HG02678 (cell line): ENCODE data around the gene CST7.
"Not testable (repeated sequence)": the region's sequence is repeated elsewhere in the genome, so short reads cannot be mapped to it uniquely, and the experiment has no call there.

Experiments
- ATAC-seq: cut with Tn5 transposase; IDR thresholded peaks from one replicate; pipeline ENCODE4 v1.9.1; 2021; ENCODE audit warnings: mild to moderate bottlenecking, moderate library complexity; ENCODE audit not compliant: unreplicated experiment

Gene CST7

GRCh38 chr20:24929867-24930723 is 19.0 kb upstream of the CST7 start:
- not testable (repeated sequence) for ATAC-seq

- not testable (repeated sequence) for ATAC-seq
These were observed 18.1 kb upstream of the CST7 start for GRCh38 chr20:24930724-24931688.

- not testable (repeated sequence) for ATAC-seq
These were observed 17.2 kb upstream of the CST7 start for GRCh38 chr20:24931893-24932292.

- ATAC-seq, result no peak
These were observed 15.7 kb upstream of the CST7 start for GRCh38 chr20:24933266-24933908.

- ATAC-seq, result no peak
These were observed 14.9 kb upstream of the CST7 start for GRCh38 chr20:24934101-24934661.

- no peak for ATAC-seq
These were observed 14.4 kb upstream of the CST7 start for GRCh38 chr20:24934716-24935115.

- no peak for ATAC-seq
These were observed 13.9 kb upstream of the CST7 start for GRCh38 chr20:24935140-24935539.

GRCh38 chr20:24935766-24936525 is 13.1 kb upstream of the CST7 start:
- no peak for ATAC-seq

- ATAC-seq, result no peak
These were observed 12.3 kb upstream of the CST7 start for GRCh38 chr20:24936526-24937407.

GRCh38 chr20:24937579-24937978 is 11.5 kb upstream of the CST7 start:
- ATAC-seq, result no peak

- ATAC-seq, result no peak
These were observed 10.6 kb upstream of the CST7 start for GRCh38 chr20:24938498-24938897.

GRCh38 chr20:24939036-24939435 is 10.0 kb upstream of the CST7 start:
- ATAC-seq, result no peak

GRCh38 chr20:24942679-24943078 is 6.4 kb upstream of the CST7 start:
- no peak for ATAC-seq

- ATAC-seq, result no peak
These were observed 5.9 kb upstream of the CST7 start for GRCh38 chr20:24943196-24943595.

GRCh38 chr20:24943731-24944130 is 5.3 kb upstream of the CST7 start:
- ATAC-seq, result no peak

GRCh38 chr20:24946376-24946775 is 2.7 kb upstream of the CST7 start:
- ATAC-seq, result not testable (repeated sequence)

- ATAC-seq, result not testable (repeated sequence)
These were observed 602 bp upstream of the CST7 start for GRCh38 chr20:24948396-24948938.

- no peak for ATAC-seq
These were observed 673 bp downstream of the CST7 start for GRCh38 chr20:24949756-24950127.
